ENCODE data around the gene USF2. TPM values are rescaled to one million over a fixed set of nuclear protein-coding genes. Genes with fewer than 3 reads are reported as not detected.

USF2 gene
- total RNA-seq, 1 experiment from 2014 or later: 123 TPM

DNA sequence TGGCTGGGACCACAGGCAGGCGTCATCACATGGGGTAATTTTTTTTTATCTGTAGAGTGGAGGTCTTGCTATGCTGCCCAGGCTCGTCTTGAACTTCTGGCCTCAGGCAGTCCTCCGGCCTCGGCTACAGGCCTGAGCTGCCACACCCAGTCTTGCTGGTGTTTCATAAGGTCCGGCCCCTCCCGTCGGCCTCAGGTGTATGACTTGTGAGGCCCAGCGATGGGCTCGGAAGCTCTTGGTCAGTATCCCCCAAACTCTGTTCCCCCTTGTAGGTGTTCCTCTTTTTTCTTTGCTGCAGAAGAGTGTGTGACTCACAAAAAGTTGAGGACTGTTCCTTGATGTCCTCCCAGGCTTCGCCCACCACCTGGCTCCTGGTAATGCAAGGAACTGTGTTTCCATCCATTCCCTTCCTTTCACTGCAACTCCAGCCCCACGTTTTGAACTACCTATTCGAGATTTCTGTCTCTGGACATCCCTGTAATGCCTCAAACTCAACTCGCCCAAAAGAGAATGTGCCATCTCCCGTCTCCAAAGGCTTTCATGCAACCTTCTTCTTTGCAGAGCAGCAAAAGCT lies 5.0 kb downstream of the USF2 start:
- Histone ChIP-seq H4K20me1 (ENCODE audit: control insufficient read depth, insufficient read depth, insufficient read length) (no peaks in the 10 kb centered on the region), H2AFZ (ENCODE audit: low read length) (no peak overlapping the region), H2BK120ac (ENCODE audit: low read depth, low read length, poor library complexity, severe bottlenecking) (no peak overlapping the region), H3K23ac (ENCODE audit: insufficient read length, low read depth, low read length) (no peak overlapping the region), H4K5ac (ENCODE audit: insufficient read length, low read depth, low read length) (no peak overlapping the region), H3K79me2 (ENCODE audit: insufficient read depth, low read length) (no peaks in the 10 kb centered on the region), H3K79me1 (ENCODE audit: insufficient read depth, low read depth, low read length, poor library complexity, severe bottlenecking) (no peaks in the 10 kb centered on the region), H2BK15ac (ENCODE audit: low read depth, low read length) (no peak overlapping the region), H4K8ac (replicated peaks; ENCODE audit: insufficient read length, low read depth, low read length) (no peak overlapping the region), H3K23me2 (ENCODE audit: insufficient read length, low read depth, low read length, poor library complexity, severe bottlenecking) (no peaks in the 10 kb centered on the region), H2BK5ac (ENCODE audit: insufficient read length, low read length) (no peak overlapping the region), H4K91ac (ENCODE audit: insufficient read length, low read depth, low read length) (no peak overlapping the region), H3K9ac (ENCODE audit: extremely low read depth, insufficient read length, low read length) (no peak overlapping the region), H3K27ac (ENCODE audit: insufficient read length, low read depth, low read length) (no peak overlapping the region), H3T11ph (ENCODE audit: low read length) (no peak overlapping the region), H3K14ac (ENCODE audit: insufficient read depth, low read length) (no peak overlapping the region), H3K27me3 (ENCODE audit: insufficient read depth, low read length) (no peaks in the 10 kb centered on the region), H3K56ac (ENCODE audit: insufficient read length, low read depth, low read length) (no peak overlapping the region), H3K4me1 (ENCODE audit: insufficient read depth, low read length) (no peaks in the 10 kb centered on the region), H2AK5ac (ENCODE audit: insufficient read length, low read length) (no peak overlapping the region), H3K18ac (ENCODE audit: insufficient read length, low read depth, low read length) (no peak overlapping the region), H3K4me2 (ENCODE audit: insufficient read depth, insufficient read length, low read length) (no peak overlapping the region), H2BK12ac (ENCODE audit: insufficient read length, low read depth, low read length) (no peak overlapping the region), H2BK20ac (ENCODE audit: low read depth, low read length, poor library complexity, severe bottlenecking) (no peak overlapping the region), H3K9me3 (ENCODE audit: control insufficient read depth, low read depth, low read length) (no peaks in the 10 kb centered on the region), H3K4ac (ENCODE audit: low read depth, low read length) (no peak overlapping the region)
- no peaks in the 10 kb centered on the region for H3K9me3 Mint-ChIP-seq
- WGBS (ENCODE audit: extremely low coverage, insufficient read length, low lambda C conversion rate): no CpG with 5 or more reads among the region's 14 CpGs
- peak overlapping the region in 1 of 3 experiments; percentile 5; a peak in 1 of 7 replicates for H3K27ac Mint-ChIP-seq
- peaks cover 35 to 77% (median 74%) of the 10 kb centered on the region in 3 experiments for H3K36me3 Mint-ChIP-seq (ENCODE audit: insufficient read depth in 1 of 3, low read depth in 3 of 3)
- H3K27me3 Mint-ChIP-seq (ENCODE audit: low read depth): no peaks in the 10 kb centered on the region
- H3K4me1 Mint-ChIP-seq: peaks cover 0 to 2% of the 10 kb centered on the region in 2 experiments; a peak in 1 of 4 replicates
- H3K4me3 Mint-ChIP-seq: no peak overlapping the region
- TF ChIP-seq, protein P1, sequence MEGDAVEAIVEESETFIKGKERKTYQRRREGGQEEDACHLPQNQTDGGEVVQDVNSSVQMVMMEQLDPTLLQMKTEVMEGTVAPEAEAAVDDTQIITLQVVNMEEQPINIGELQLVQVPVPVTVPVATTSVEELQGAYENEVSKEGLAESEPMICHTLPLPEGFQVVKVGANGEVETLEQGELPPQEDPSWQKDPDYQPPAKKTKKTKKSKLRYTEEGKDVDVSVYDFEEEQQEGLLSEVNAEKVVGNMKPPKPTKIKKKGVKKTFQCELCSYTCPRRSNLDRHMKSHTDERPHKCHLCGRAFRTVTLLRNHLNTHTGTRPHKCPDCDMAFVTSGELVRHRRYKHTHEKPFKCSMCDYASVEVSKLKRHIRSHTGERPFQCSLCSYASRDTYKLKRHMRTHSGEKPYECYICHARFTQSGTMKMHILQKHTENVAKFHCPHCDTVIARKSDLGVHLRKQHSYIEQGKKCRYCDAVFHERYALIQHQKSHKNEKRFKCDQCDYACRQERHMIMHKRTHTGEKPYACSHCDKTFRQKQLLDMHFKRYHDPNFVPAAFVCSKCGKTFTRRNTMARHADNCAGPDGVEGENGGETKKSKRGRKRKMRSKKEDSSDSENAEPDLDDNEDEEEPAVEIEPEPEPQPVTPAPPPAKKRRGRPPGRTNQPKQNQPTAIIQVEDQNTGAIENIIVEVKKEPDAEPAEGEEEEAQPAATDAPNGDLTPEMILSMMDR (conservative IDR thresholded peaks at IDR 0.05): no peak
- DNase-seq: no peak
